HepG2 (cell line): ENCODE measurements around the gene TTPAL. TPM values are rescaled to one million over a fixed set of nuclear protein-coding genes. Genes with fewer than 3 reads are reported as not detected.

ENCODE experiments used
- BORCS8-MEF2B ChIP-seq: sonication (generic); formaldehyde crosslinking; IDR thresholded peaks from 2 replicates; pipeline ENCODE4 v1.8.0; 2022; ENCODE audit warnings: mild to moderate bottlenecking, missing genetic modification reagents
- CREM ChIP-seq, 2 experiments: sonication (generic) in 1 of 2; formaldehyde crosslinking in 1 of 2; IDR thresholded peaks; 2 replicates each; pipeline versions ENCODE4 v1.4.0 to v1.6.1; 2016 to 2020; ENCODE audit warnings: antibody characterized with exemption in 1 of 2, mild to moderate bottlenecking in 1 of 2, missing genetic modification reagents in 1 of 2
- HMG20A ChIP-seq: IDR thresholded peaks from 2 replicates; pipeline ENCODE4 v1.6.1; 2016; ENCODE audit warnings: borderline replicate concordance
- KAT7 ChIP-seq: IDR thresholded peaks from 2 replicates; pipeline ENCODE4 v1.6.1; 2018; ENCODE audit warnings: borderline replicate concordance, missing compliant biosample characterization
- MEIS1 ChIP-seq: sonication (generic); formaldehyde crosslinking; IDR thresholded peaks from 2 replicates; pipeline ENCODE4 v1.9.0; 2021; ENCODE audit warnings: mild to moderate bottlenecking, missing genetic modification reagents, moderate library complexity, borderline replicate concordance
- NKX3-1 ChIP-seq: sonication (generic); formaldehyde crosslinking; IDR thresholded peaks from 2 replicates; pipeline ENCODE4 v1.5.0; 2020; ENCODE audit warnings: missing genetic modification reagents
- PRPF4 ChIP-seq: fragments of 200-400 bp; formaldehyde crosslinking; IDR thresholded peaks from 2 replicates; pipeline ENCODE4 v1.6.1; 2016; ENCODE audit warnings: low read length, low read depth; ENCODE audit not compliant: poor library complexity, severe bottlenecking
- SRF ChIP-seq: IDR thresholded peaks from 2 replicates; pipeline ENCODE4 v1.6.1; 2011; ENCODE audit warnings: mild to moderate bottlenecking, low read depth, low read length, moderate library complexity
- YEATS4 ChIP-seq: sonication (generic); formaldehyde crosslinking; IDR thresholded peaks from 2 replicates; pipeline ENCODE4 v1.4.0; 2020; ENCODE audit warnings: missing genetic modification reagents, borderline replicate concordance
- ZNF34 ChIP-seq: sonication (generic); formaldehyde crosslinking; IDR thresholded peaks from 2 replicates; pipeline ENCODE4 v1.4.0; 2020; ENCODE audit warnings: mild to moderate bottlenecking, missing genetic modification reagents, borderline replicate concordance
- polyA plus RNA-seq, 8 experiments: library from polyadenylated mRNA; depleted of rRNA in 3 of 8; stranded (reverse) in 7 of 8; unstranded in 1 of 8; fragments of >200 nt; fragmentation: Illumina TruSeq in 4 of 8; extraction: Trizol in 4 of 8; gene quantifications; 2 replicates each; pipeline versions ENCODE4 v1.2.1 to v1.2.3, GENCODE V29; 2011 to 2016; ENCODE audit warnings: low read depth in 4 of 8, missing spikeins in 1 of 8, mixed read lengths in 1 of 8; ENCODE audit not compliant: insufficient read depth in 1 of 8
- total RNA-seq, 5 experiments: library from RNA; depleted of rRNA; stranded (reverse); fragments of >200 nt; fragmentation: Illumina TruSeq; extraction: Trizol; gene quantifications; 2 replicates each; pipeline ENCODE4 v1.2.3, GENCODE V29; 2016; ENCODE audit warnings: low read depth in 1 of 5
- TF ChIP-seq, protein P1 (sequence below): sonication (generic); formaldehyde crosslinking; IDR thresholded peaks from 2 replicates; pipeline ENCODE4 v1.9.0; 2021; ENCODE audit warnings: missing genetic modification reagents, borderline replicate concordance
- TF ChIP-seq, protein P2 (sequence below): sonication (generic); formaldehyde crosslinking; IDR thresholded peaks from 2 replicates; pipeline ENCODE4 v1.4.0; 2020; ENCODE audit warnings: missing genetic modification reagents
- TF ChIP-seq, protein P3 (sequence below): sonication (generic); formaldehyde crosslinking; IDR thresholded peaks from 2 replicates; pipeline ENCODE4 v1.8.0; 2022; ENCODE audit warnings: missing genetic modification reagents, low read depth, mild to moderate bottlenecking, borderline replicate concordance

TTPAL gene
- total and polyA plus RNA-seq, 2 of the 13 experiments (the other 11 are each of a cell fraction or from before 2014, with no cell fraction given) = 4.3 to 18.8 TPM

GRCh38 chr20:44460795-44461141 lies 14.9 kb upstream of the TTPAL start (continued):
- TF ChIP-seq, protein P1, sequence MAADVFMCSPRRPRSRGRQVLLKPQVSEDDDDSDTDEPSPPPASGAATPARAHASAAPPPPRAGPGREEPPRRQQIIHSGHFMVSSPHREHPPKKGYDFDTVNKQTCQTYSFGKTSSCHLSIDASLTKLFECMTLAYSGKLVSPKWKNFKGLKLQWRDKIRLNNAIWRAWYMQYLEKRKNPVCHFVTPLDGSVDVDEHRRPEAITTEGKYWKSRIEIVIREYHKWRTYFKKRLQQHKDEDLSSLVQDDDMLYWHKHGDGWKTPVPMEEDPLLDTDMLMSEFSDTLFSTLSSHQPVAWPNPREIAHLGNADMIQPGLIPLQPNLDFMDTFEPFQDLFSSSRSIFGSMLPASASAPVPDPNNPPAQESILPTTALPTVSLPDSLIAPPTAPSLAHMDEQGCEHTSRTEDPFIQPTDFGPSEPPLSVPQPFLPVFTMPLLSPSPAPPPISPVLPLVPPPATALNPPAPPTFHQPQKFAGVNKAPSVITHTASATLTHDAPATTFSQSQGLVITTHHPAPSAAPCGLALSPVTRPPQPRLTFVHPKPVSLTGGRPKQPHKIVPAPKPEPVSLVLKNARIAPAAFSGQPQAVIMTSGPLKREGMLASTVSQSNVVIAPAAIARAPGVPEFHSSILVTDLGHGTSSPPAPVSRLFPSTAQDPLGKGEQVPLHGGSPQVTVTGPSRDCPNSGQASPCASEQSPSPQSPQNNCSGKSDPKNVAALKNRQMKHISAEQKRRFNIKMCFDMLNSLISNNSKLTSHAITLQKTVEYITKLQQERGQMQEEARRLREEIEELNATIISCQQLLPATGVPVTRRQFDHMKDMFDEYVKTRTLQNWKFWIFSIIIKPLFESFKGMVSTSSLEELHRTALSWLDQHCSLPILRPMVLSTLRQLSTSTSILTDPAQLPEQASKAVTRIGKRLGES = no peak
- TF ChIP-seq YEATS4 (CRISPR knock-in tag) (0 out of 2 replicates have a peak, but pooled peaks have one; percentile 36), NKX3-1 (CRISPR knock-in tag) (no peak), CREM (IDR thresholded peaks at IDR 0.05) (no peak), CREM (CRISPR knock-in tag; IDR thresholded peaks at IDR 0.05) (no peak), MEIS1 (CRISPR knock-in tag) (0 out of 2 replicates have a peak, but pooled peaks have one; percentile 17), HMG20A (CRISPR knock-in tag) (no peak), ZNF34 (CRISPR knock-in tag) (0 out of 2 replicates have a peak, but pooled peaks have one; percentile 37), KAT7 (CRISPR knock-in tag) (no peak; the same call in 1 of the 2 replicates), PRPF4 (no peak), SRF (no peak), BORCS8-MEF2B (CRISPR knock-in tag) (no peak)
- TF ChIP-seq, protein P2, sequence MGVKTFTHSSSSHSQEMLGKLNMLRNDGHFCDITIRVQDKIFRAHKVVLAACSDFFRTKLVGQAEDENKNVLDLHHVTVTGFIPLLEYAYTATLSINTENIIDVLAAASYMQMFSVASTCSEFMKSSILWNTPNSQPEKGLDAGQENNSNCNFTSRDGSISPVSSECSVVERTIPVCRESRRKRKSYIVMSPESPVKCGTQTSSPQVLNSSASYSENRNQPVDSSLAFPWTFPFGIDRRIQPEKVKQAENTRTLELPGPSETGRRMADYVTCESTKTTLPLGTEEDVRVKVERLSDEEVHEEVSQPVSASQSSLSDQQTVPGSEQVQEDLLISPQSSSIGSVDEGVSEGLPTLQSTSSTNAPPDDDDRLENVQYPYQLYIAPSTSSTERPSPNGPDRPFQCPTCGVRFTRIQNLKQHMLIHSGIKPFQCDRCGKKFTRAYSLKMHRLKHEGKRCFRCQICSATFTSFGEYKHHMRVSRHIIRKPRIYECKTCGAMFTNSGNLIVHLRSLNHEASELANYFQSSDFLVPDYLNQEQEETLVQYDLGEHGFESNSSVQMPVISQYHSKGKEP (CRISPR knock-in tag) = no peak
- TF ChIP-seq, protein P3, sequence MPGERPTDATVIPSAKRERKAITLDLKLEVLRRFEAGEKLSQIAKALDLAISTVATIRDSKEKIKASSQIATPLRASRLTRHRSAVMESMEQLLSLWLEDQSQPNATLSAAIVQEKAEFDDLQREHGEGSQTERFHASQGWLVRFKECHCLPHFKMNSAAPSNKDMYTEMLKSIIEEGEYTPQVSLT (CRISPR knock-in tag) = no peak
